MCF 10A (cell line): ENCODE data around the gene ZNF526. TPM values are rescaled to one million over a fixed set of nuclear protein-coding genes. Genes with fewer than 3 reads are reported as not detected.

Experiments
- BruUV-seq: library from RNA; stranded (reverse); fragments of 400-500 nt; replicated peaks from 2 replicates; lab custom pipeline; 2021; lab: Mats Ljungman, UMichigan
- CTCF ChIA-PET: fragments of 300-600 bp; sonication (Branson Sonifier 250); formaldehyde crosslinking; extraction: SDS; loops from one replicate; lab custom pipeline; 2021; ENCODE audit warnings: antibody characterized with exemption, inconsistent platforms; lab: Yijun Ruan, JAX
- POLR2A ChIA-PET: fragments of 300-600, 350-650 bp; sonication (Branson Sonifier 250); formaldehyde crosslinking; extraction: SDS; loops from one replicate; lab custom pipeline; 2020; ENCODE audit warnings: antibody characterized with exemption, inconsistent platforms; lab: Yijun Ruan, JAX
- DNase-seq: peaks from one replicate; pipeline ENCODE4 v3.0.0-alpha.2; 2018; ENCODE audit not compliant: unreplicated experiment
- H3K27ac Mint-ChIP-seq: one replicate; pipeline ENCODE4 v1.8.0; 2022; ENCODE audit warnings: mild to moderate bottlenecking, low read depth, mixed read lengths; ENCODE audit not compliant: unreplicated experiment
- H3K27me3 Mint-ChIP-seq: one replicate; pipeline ENCODE4 v1.8.0; 2022; ENCODE audit warnings: mixed read lengths; ENCODE audit not compliant: insufficient read depth, unreplicated experiment
- H3K36me3 Mint-ChIP-seq: one replicate; pipeline ENCODE4 v1.8.0; 2022; ENCODE audit warnings: mild to moderate bottlenecking, moderate library complexity, mixed read lengths; ENCODE audit not compliant: insufficient read depth, unreplicated experiment
- H3K4me1 Mint-ChIP-seq: one replicate; pipeline ENCODE4 v1.8.0; 2022; ENCODE audit warnings: mixed read lengths; ENCODE audit not compliant: insufficient read depth, unreplicated experiment
- H3K4me3 Mint-ChIP-seq: one replicate; pipeline ENCODE4 v1.8.0; 2022; ENCODE audit warnings: mild to moderate bottlenecking, moderate library complexity, mixed read lengths; ENCODE audit not compliant: unreplicated experiment
- H3K9me3 Mint-ChIP-seq: one replicate; pipeline ENCODE4 v1.8.0; 2022; ENCODE audit warnings: mixed read lengths; ENCODE audit not compliant: unreplicated experiment
- CTCF ChIP-seq: fragments of 200-600 bp; IDR thresholded peaks from one replicate; pipeline ENCODE4 v1.8.0; 2022; ENCODE audit warnings: antibody characterized with exemption, mild to moderate bottlenecking; ENCODE audit not compliant: unreplicated experiment
- intact Hi-C: fragments of 100-400 bp; cut with micrococcal nuclease; formaldehyde crosslinking; loops from 2 replicates; pipeline ENCODE4 v1.14.1; 2022
- total RNA-seq: library from RNA; stranded (reverse); gene quantifications from 2 replicates; pipeline ENCODE4 v1.2.3, GENCODE V29; 2022

Gene ZNF526
- total RNA-seq, 1 experiment from 2014 or later, result 12.3 TPM

- intact Hi-C loops, result no loop called here
- Mint-ChIP-seq H3K27me3 (no peaks in the 10 kb centered on the region), H3K9me3 (no peaks in the 10 kb centered on the region), H3K4me1 (peaks cover 35% of the 10 kb centered on the region), H3K36me3 (peaks cover 12% of the 10 kb centered on the region), H3K4me3 (peak overlapping the region; percentile 35), H3K27ac (no peak overlapping the region)
- no TSS peak for BruUV-seq
- no peak for DNase-seq
- no peak for TF ChIP-seq CTCF
- CTCF ChIA-PET, result interaction anchor here (2.2 to 3.6 kb wide), 2 partner anchors 29 to 46 kb away, joined by 8 to 33 read pairs; no protein-coding TSS in a partner anchor
- POLR2A ChIA-PET, result interaction anchor here (1.3 to 4.0 kb wide), 3 partner anchors 20 to 30 kb away, joined by 5 to 22 read pairs (median 21); partner anchors contain the start of gene CIC
These were observed 30.1 kb downstream of the ZNF526 start for GRCh38 chr19:42250183-42250665.

- no TSS peak for BruUV-seq
- Mint-ChIP-seq H3K9me3 (no peaks in the 10 kb centered on the region), H3K36me3 (peaks cover 9% of the 10 kb centered on the region), H3K4me3 (peak overlapping the region; percentile 85), H3K27me3 (no peaks in the 10 kb centered on the region), H3K27ac (no peak overlapping the region), H3K4me1 (peaks cover 32% of the 10 kb centered on the region)
- DNase-seq, result no peak
- no peak for TF ChIP-seq CTCF
- ChIA-PET POLR2A (interaction anchor here (1.2 to 4.0 kb wide), 4 partner anchors 8 to 29 kb away, joined by 5 to 22 read pairs (median 13); partner anchors contain the start of genes CIC and GSK3A), CTCF (interaction anchor here (0.6 to 3.6 kb wide), 8 partner anchors 10 to 311 kb away, joined by 3 to 33 read pairs (median 4); partner anchors contain the start of gene POU2F2)
- intact Hi-C loops, result no loop called here
These were observed 30.8 kb downstream of the ZNF526 start for GRCh38 chr19:42250666-42251531.

- ChIA-PET CTCF (interaction anchor here (0.6 to 3.6 kb wide), 9 partner anchors 9 to 310 kb away, joined by 3 to 33 read pairs (median 4); partner anchors contain the start of gene POU2F2), POLR2A (interaction anchor here (0.7 to 4.0 kb wide), 5 partner anchors 9 to 31 kb away, joined by 3 to 22 read pairs (median 5); partner anchors contain the start of genes CIC and GSK3A)
- intact Hi-C loops, result no loop called here
- no peak for TF ChIP-seq CTCF
- H3K4me1 Mint-ChIP-seq, result peaks cover 26% of the 10 kb centered on the region
- no peak for DNase-seq
- H3K27ac Mint-ChIP-seq, result peak overlapping the region; percentile 85
- peaks cover under 1% of the 10 kb centered on the region for H3K36me3 Mint-ChIP-seq
- no peaks in the 10 kb centered on the region for H3K9me3 Mint-ChIP-seq
- H3K4me3 Mint-ChIP-seq, result peak overlapping the region; percentile 85
- no TSS peak for BruUV-seq
- no peaks in the 10 kb centered on the region for H3K27me3 Mint-ChIP-seq
These were observed 31.7 kb downstream of the ZNF526 start for GRCh38 chr19:42251572-42252358.
